ENCODE data around the gene SLC19A3. TPM values are rescaled to one million over a fixed set of nuclear protein-coding genes. Genes with fewer than 3 reads are reported as not detected.

Gene SLC19A3
- total RNA-seq, 2 donors from 2014 or later = 6.4 to 19.6 TPM

DNA sequence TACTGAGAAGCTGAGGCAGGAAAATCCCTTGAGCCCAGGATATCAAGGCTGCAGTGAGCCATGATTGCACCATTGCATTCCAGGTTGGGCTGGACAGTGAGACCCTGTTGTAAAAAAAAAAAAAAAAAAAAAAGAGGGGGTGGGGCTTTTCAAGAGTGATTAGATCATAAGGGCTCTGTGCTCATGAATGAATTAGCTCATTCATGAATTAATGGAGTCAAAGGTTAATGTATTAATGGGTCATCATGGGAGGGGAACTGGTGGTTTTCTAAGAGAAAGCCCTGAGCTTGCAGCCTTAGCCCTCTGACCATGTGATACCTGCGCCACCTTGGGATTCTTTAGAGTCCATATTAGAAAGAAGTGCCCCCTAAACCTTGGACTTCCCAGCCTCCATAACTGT, 4.5 kb downstream of the SLC19A3 start:
- TF ChIP-seq, protein P1, sequence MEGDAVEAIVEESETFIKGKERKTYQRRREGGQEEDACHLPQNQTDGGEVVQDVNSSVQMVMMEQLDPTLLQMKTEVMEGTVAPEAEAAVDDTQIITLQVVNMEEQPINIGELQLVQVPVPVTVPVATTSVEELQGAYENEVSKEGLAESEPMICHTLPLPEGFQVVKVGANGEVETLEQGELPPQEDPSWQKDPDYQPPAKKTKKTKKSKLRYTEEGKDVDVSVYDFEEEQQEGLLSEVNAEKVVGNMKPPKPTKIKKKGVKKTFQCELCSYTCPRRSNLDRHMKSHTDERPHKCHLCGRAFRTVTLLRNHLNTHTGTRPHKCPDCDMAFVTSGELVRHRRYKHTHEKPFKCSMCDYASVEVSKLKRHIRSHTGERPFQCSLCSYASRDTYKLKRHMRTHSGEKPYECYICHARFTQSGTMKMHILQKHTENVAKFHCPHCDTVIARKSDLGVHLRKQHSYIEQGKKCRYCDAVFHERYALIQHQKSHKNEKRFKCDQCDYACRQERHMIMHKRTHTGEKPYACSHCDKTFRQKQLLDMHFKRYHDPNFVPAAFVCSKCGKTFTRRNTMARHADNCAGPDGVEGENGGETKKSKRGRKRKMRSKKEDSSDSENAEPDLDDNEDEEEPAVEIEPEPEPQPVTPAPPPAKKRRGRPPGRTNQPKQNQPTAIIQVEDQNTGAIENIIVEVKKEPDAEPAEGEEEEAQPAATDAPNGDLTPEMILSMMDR (IDR thresholded peaks at IDR 0.05) = no peak
- DNase-seq = no peak
- Histone ChIP-seq H3K9me3 (no peaks in the 10 kb centered on the region), H3K4me3 (no peak overlapping the region), H3K27ac (no peak overlapping the region), H3K36me3 (no peaks in the 10 kb centered on the region), H3K9ac (ENCODE audit: low read depth in 2 of 2, low read length in 2 of 2) (no peak overlapping the region), H3K27me3 (no peaks in the 10 kb centered on the region), H3K4me1 (no peaks in the 10 kb centered on the region)
- intact Hi-C loops (cut with DNase I) = no loop called here

DNA sequence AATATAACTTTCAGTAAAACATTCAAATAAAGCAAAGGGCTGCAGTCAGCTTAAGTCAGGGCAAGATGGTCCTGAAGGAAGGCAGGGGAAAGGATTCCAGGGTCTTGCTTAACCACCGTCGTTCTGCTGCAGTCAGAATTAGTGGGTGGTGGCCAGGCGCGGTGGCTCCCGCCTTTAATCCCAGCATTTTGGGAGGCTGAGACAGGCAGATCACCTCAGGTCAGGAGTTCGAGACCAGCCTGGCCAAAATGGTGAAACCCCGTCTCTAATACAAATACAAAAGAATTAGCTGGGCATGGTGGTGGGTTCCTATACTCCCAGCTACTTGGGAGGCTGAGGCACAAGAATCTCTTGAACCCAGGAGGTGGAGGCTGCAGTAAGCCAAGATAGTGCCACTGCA, 6.8 kb downstream of the SLC19A3 start:
- TF ChIP-seq, protein P1 (IDR thresholded peaks at IDR 0.05) = no peak
- Histone ChIP-seq H3K36me3 (no peaks in the 10 kb centered on the region), H3K4me1 (no peaks in the 10 kb centered on the region), H3K27me3 (no peaks in the 10 kb centered on the region), H3K9me3 (no peaks in the 10 kb centered on the region), H3K4me3 (no peak overlapping the region), H3K9ac (ENCODE audit: low read depth in 2 of 2, low read length in 2 of 2) (no peak overlapping the region), H3K27ac (no peak overlapping the region)
- no peak for DNase-seq
- intact Hi-C loops (cut with DNase I) = no loop called here

DNA sequence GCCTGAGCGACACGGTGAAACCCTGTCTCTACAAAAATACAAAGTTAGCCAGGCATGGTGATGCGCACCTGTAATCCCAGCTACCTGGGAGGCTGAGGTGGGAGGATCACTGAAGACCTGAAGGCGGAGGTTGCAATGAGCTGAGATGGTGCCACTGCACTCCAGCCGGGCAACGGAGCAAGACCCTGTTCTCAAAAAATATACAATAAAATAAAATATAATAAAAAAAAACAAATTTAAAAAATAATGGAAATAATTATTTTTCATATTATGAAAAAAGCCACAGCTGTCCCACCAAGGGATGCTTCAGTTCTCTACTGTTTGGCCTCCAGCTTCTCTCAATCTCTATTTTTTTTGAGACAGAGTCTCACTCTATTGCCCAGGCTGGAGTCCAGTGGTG, 10.4 kb downstream of the SLC19A3 start:
- Histone ChIP-seq H3K27ac (no peak overlapping the region), H3K4me1 (no peaks in the 10 kb centered on the region), H3K36me3 (no peaks in the 10 kb centered on the region), H3K9ac (ENCODE audit: low read depth in 2 of 2, low read length in 2 of 2) (no peak overlapping the region), H3K27me3 (no peaks in the 10 kb centered on the region), H3K4me3 (no peak overlapping the region), H3K9me3 (no peaks in the 10 kb centered on the region)
- DNase-seq = no peak
- TF ChIP-seq, protein P1 (IDR thresholded peaks at IDR 0.05) = no peak
- intact Hi-C loops (cut with DNase I) = no loop called here

DNA sequence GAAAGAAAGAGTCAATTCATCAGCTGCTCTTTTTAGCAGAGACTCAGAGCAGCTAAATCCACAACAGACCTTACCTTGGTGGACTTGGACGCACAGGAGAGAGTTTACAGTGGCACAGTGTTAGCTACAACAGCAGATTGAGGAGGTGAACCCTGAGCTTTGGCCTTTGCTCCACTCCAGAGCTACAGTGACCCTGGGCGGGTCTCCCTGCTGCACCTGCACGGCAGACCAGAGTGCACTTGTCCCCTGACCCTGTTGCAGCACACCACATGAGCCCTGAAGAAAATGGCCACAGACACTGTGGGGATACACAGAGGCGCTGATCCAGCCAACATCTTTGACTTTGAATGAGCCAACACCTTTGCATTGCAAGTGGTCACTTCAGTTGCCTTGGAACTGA, 11.0 kb downstream of the SLC19A3 start:
- no peak overlapping the region for H3K9ac ChIP-seq (ENCODE audit: low read depth in 2 of 2, low read length in 2 of 2)
- no peak overlapping the region for H3K4me3 ChIP-seq
- no peaks in the 10 kb centered on the region for H3K36me3 ChIP-seq
- intact Hi-C loops (cut with DNase I) = no loop called here
- no peaks in the 10 kb centered on the region for H3K4me1 ChIP-seq
- H3K9me3 ChIP-seq = no peaks in the 10 kb centered on the region
- DNase-seq = peak; percentile 59
- H3K27me3 ChIP-seq = no peaks in the 10 kb centered on the region
- no peak overlapping the region for H3K27ac ChIP-seq
- TF ChIP-seq, protein P1 (IDR thresholded peaks at IDR 0.05) = no peak

GRCh38 chr2:227703961-227704360, 13.9 kb downstream of the SLC19A3 start:
- Histone ChIP-seq H3K9me3 (no peaks in the 10 kb centered on the region), H3K27me3 (no peaks in the 10 kb centered on the region), H3K27ac (no peak overlapping the region), H3K9ac (ENCODE audit: low read depth in 2 of 2, low read length in 2 of 2) (no peak overlapping the region), H3K4me3 (no peak overlapping the region), H3K4me1 (no peaks in the 10 kb centered on the region), H3K36me3 (no peaks in the 10 kb centered on the region)
- intact Hi-C loops (cut with DNase I) = no loop called here
- no peak for DNase-seq
- TF ChIP-seq, protein P1 (IDR thresholded peaks at IDR 0.05) = no peak

- no peak overlapping the region for H3K9ac ChIP-seq (ENCODE audit: low read depth in 2 of 2, low read length in 2 of 2)
- H3K9me3 ChIP-seq = no peaks in the 10 kb centered on the region
- H3K27me3 ChIP-seq = no peaks in the 10 kb centered on the region
- no peak for DNase-seq
- TF ChIP-seq, protein P1 (IDR thresholded peaks at IDR 0.05) = no peak
- intact Hi-C loops (cut with DNase I) = no loop called here
- no peaks in the 10 kb centered on the region for H3K4me1 ChIP-seq
- H3K36me3 ChIP-seq = no peaks in the 10 kb centered on the region
- H3K4me3 ChIP-seq = no peak overlapping the region
- H3K27ac ChIP-seq = no peak overlapping the region
Observed at GRCh38 chr2:227703280-227703732, 14.5 kb downstream of the SLC19A3 start.
